Sigmoid colon (tissue), 4 donors: Measurements from ENCODE around the gene MPI.

Experiments used
- EP300 ChIP-seq, 4 donors: sonication (generic); formaldehyde crosslinking; IDR thresholded peaks; one replicate each; pipeline ENCODE4 v1.6.1; 2017; ENCODE audit warnings: antibody characterized with exemption in 4 of 4
- POLR2A ChIP-seq, 2 donors: fragments of 450-650 bp; IDR thresholded peaks; one replicate each; pipeline ENCODE4 v1.6.1; 2016; ENCODE audit warnings: antibody characterized with exemption in 2 of 2, mild to moderate bottlenecking in 2 of 2, moderate library complexity in 2 of 2
- TF ChIP-seq, protein P1 (sequence below), 4 experiments: fragments of 450-650 bp in 3 of 4; fragments of 200-600 bp in 1 of 4; IDR thresholded peaks; one replicate each; pipeline ENCODE4 v1.5.1; 2016 to 2019; ENCODE audit warnings: antibody characterized with exemption in 4 of 4, mild to moderate bottlenecking in 3 of 4, moderate library complexity in 2 of 4

DNA sequence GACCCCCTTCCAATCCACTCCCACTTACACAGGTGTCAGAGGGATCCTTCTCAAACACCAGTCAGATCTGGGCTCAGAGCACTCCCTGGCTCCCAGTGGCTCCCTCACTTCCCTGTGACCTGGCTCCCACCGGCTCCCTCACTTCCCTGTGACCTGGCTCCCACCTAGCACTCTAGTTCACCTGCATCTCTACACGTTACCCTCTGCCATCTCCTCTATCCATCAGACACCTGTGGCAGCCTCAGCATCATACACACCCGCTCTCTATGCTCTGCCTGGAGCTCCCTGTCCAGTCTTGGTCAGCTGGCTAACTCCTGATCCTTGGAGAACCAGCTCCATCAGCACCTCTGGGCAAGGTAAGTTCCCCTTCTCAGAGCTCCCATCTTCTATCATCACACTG lies 61.2 kb downstream of the MPI start:
- TF ChIP-seq EP300 (IDR thresholded peaks at IDR 0.05) (no peak), POLR2A (IDR thresholded peaks at IDR 0.05) (no peak)
- TF ChIP-seq, protein P1, sequence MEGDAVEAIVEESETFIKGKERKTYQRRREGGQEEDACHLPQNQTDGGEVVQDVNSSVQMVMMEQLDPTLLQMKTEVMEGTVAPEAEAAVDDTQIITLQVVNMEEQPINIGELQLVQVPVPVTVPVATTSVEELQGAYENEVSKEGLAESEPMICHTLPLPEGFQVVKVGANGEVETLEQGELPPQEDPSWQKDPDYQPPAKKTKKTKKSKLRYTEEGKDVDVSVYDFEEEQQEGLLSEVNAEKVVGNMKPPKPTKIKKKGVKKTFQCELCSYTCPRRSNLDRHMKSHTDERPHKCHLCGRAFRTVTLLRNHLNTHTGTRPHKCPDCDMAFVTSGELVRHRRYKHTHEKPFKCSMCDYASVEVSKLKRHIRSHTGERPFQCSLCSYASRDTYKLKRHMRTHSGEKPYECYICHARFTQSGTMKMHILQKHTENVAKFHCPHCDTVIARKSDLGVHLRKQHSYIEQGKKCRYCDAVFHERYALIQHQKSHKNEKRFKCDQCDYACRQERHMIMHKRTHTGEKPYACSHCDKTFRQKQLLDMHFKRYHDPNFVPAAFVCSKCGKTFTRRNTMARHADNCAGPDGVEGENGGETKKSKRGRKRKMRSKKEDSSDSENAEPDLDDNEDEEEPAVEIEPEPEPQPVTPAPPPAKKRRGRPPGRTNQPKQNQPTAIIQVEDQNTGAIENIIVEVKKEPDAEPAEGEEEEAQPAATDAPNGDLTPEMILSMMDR (IDR thresholded peaks at IDR 0.05) = no peak
